H9 (cell line): Measurements from ENCODE around the gene BRCA1. TPM values are rescaled to one million over a fixed set of nuclear protein-coding genes. Genes with fewer than 3 reads are reported as not detected.

Experiments used
- DNase-seq: peaks from one replicate; pipeline ENCODE4 v3.0.0-alpha.2; 2017
- H2AFZ ChIP-seq: one replicate; pipeline ENCODE4 v1.6.1; 2013; ENCODE audit warnings: mild to moderate bottlenecking, low read length, control low read depth, moderate library complexity
- H2AK5ac ChIP-seq: 2 replicates; pipeline ENCODE4 v1.6.1; 2013; ENCODE audit warnings: low read length, control low read depth, mixed read lengths; ENCODE audit not compliant: insufficient read length
- H2BK120ac ChIP-seq: one replicate; pipeline ENCODE4 v1.6.1; 2013; ENCODE audit warnings: low read depth, mild to moderate bottlenecking, low read length, control low read depth, inconsistent platforms; ENCODE audit not compliant: poor library complexity, severe bottlenecking
- H2BK12ac ChIP-seq: 2 replicates; pipeline ENCODE4 v1.6.1; 2013; ENCODE audit warnings: low read length, control low read depth, mixed read lengths, low read depth; ENCODE audit not compliant: insufficient read length
- H2BK15ac ChIP-seq: 2 replicates; pipeline ENCODE4 v1.6.1; 2013; ENCODE audit warnings: low read depth, low read length, control low read depth
- H2BK20ac ChIP-seq: one replicate; pipeline ENCODE4 v1.6.1; 2013; ENCODE audit warnings: low read depth, mild to moderate bottlenecking, low read length, control low read depth, inconsistent platforms; ENCODE audit not compliant: poor library complexity, severe bottlenecking
- H2BK5ac ChIP-seq: 2 replicates; pipeline ENCODE4 v1.6.1; 2013; ENCODE audit warnings: low read length, control low read depth, mixed read lengths; ENCODE audit not compliant: insufficient read length
- H3K14ac ChIP-seq: 2 replicates; pipeline ENCODE4 v1.6.1; 2013; ENCODE audit warnings: low read length, control low read depth; ENCODE audit not compliant: insufficient read depth
- H3K18ac ChIP-seq: 2 replicates; pipeline ENCODE4 v1.6.1; 2013; ENCODE audit warnings: low read depth, mild to moderate bottlenecking, mixed read lengths, low read length, control low read depth; ENCODE audit not compliant: insufficient read length
- H3K23ac ChIP-seq: 2 replicates; pipeline ENCODE4 v1.6.1; 2013; ENCODE audit warnings: low read length, control low read depth, mixed read lengths, low read depth; ENCODE audit not compliant: insufficient read length
- H3K23me2 ChIP-seq: 2 replicates; pipeline ENCODE4 v1.6.1; 2013; ENCODE audit warnings: low read depth, mild to moderate bottlenecking, mixed read lengths, low read length, control low read depth; ENCODE audit not compliant: insufficient read length, poor library complexity, severe bottlenecking
- H3K27ac ChIP-seq: 2 replicates; pipeline ENCODE4 v1.5.1; 2013; ENCODE audit warnings: low read length, control low read depth, mixed read lengths, low read depth; ENCODE audit not compliant: insufficient read length
- H3K27me3 ChIP-seq: 2 replicates; pipeline ENCODE4 v1.6.1; 2013; ENCODE audit warnings: low read length, control low read depth, inconsistent platforms; ENCODE audit not compliant: insufficient read depth
- H3K4ac ChIP-seq: 2 replicates; pipeline ENCODE4 v1.6.1; 2013; ENCODE audit warnings: low read depth, mild to moderate bottlenecking, control low read depth, inconsistent platforms, low read length, moderate library complexity
- H3K4me1 ChIP-seq: 2 replicates; pipeline ENCODE4 v1.6.1; 2013; ENCODE audit warnings: low read length, control low read depth, inconsistent platforms; ENCODE audit not compliant: insufficient read depth
- H3K4me2 ChIP-seq: 2 replicates; pipeline ENCODE4 v1.6.1; 2013; ENCODE audit warnings: low read length, control low read depth, mixed read lengths; ENCODE audit not compliant: insufficient read length, insufficient read depth
- H3K56ac ChIP-seq: 2 replicates; pipeline ENCODE4 v1.6.1; 2013; ENCODE audit warnings: low read depth, mild to moderate bottlenecking, mixed read lengths, low read length, control low read depth; ENCODE audit not compliant: insufficient read length
- H3K79me1 ChIP-seq: 2 replicates; pipeline ENCODE4 v1.6.1; 2013; ENCODE audit warnings: low read depth, mild to moderate bottlenecking, moderate library complexity, low read length, control low read depth, inconsistent platforms; ENCODE audit not compliant: insufficient read depth, poor library complexity, severe bottlenecking
- H3K79me2 ChIP-seq: 2 replicates; pipeline ENCODE4 v1.6.1; 2013; ENCODE audit warnings: low read length, control low read depth, inconsistent platforms; ENCODE audit not compliant: insufficient read depth
- H3K9ac ChIP-seq: 2 replicates; pipeline ENCODE4 v1.6.1; 2013; ENCODE audit warnings: low read length, control low read depth, mixed read lengths; ENCODE audit not compliant: insufficient read length; ENCODE audit errors: extremely low read depth
- H3K9me3 ChIP-seq: one replicate; pipeline ENCODE4 v1.6.1; 2013; ENCODE audit warnings: low read depth, low read length, inconsistent platforms; ENCODE audit not compliant: control insufficient read depth
- H3T11ph ChIP-seq: one replicate; pipeline ENCODE4 v1.6.1; 2013; ENCODE audit warnings: mild to moderate bottlenecking, low read length, control low read depth, inconsistent platforms
- H4K20me1 ChIP-seq: one replicate; pipeline ENCODE4 v1.6.1; 2013; ENCODE audit not compliant: control insufficient read depth, insufficient read length, insufficient read depth
- H4K5ac ChIP-seq: 2 replicates; pipeline ENCODE4 v1.6.1; 2013; ENCODE audit warnings: low read depth, mild to moderate bottlenecking, mixed read lengths, low read length, control low read depth; ENCODE audit not compliant: insufficient read length
- H4K8ac ChIP-seq: replicated peaks from 2 replicates; pipeline ENCODE4 v1.6.1; 2013; ENCODE audit warnings: low read length, control low read depth, mixed read lengths, low read depth; ENCODE audit not compliant: insufficient read length
- H4K91ac ChIP-seq: 2 replicates; pipeline ENCODE4 v1.6.1; 2013; ENCODE audit warnings: low read depth, mild to moderate bottlenecking, moderate library complexity, mixed read lengths, low read length, control low read depth; ENCODE audit not compliant: insufficient read length
- H3K27ac Mint-ChIP-seq, 3 experiments: 2 replicates in 2 of 3; 3 replicates in 1 of 3; pipeline ENCODE4 v1.8.0; 2020 to 2021; ENCODE audit warnings: mixed read lengths in 3 of 3, mild to moderate bottlenecking in 1 of 3, moderate library complexity in 1 of 3
- H3K27me3 Mint-ChIP-seq: 2 replicates; pipeline ENCODE4 v1.8.0; 2021; ENCODE audit warnings: low read depth, mild to moderate bottlenecking, moderate library complexity, mixed read lengths
- H3K36me3 Mint-ChIP-seq, 3 experiments: 2 replicates in 2 of 3; 3 replicates in 1 of 3; pipeline ENCODE4 v1.8.0; 2020 to 2021; ENCODE audit warnings: low read depth in 3 of 3, mixed read lengths in 3 of 3; ENCODE audit not compliant: insufficient read depth in 1 of 3
- H3K4me1 Mint-ChIP-seq, 2 experiments: 2 replicates each; pipeline ENCODE4 v1.8.0; 2020; ENCODE audit warnings: mixed read lengths in 2 of 2
- H3K4me3 Mint-ChIP-seq, 2 experiments: 2 replicates in 1 of 2; 3 replicates in 1 of 2; pipeline ENCODE4 v1.8.0; 2020 to 2021; ENCODE audit warnings: mild to moderate bottlenecking in 2 of 2, mixed read lengths in 2 of 2, moderate library complexity in 1 of 2
- H3K9me3 Mint-ChIP-seq, 2 experiments: 2 replicates in 1 of 2; 3 replicates in 1 of 2; pipeline ENCODE4 v1.8.0; 2020; ENCODE audit warnings: mild to moderate bottlenecking in 2 of 2, mixed read lengths in 2 of 2, moderate library complexity in 1 of 2
- WGBS: extraction: QIAGEN DNeasy Blood & Tissue Kit; methylation state at CpG from one replicate; pipeline ENCODE4 v1.1.7; 2013; ENCODE audit warnings: missing lambda C conversion rate, low lambda C conversion rate, mixed read lengths; ENCODE audit not compliant: insufficient read length; ENCODE audit errors: extremely low coverage; 5-methylcytosine and 5-hydroxymethylcytosine counted together
- total RNA-seq: library from RNA; stranded (reverse); gene quantifications from 2 replicates; pipeline ENCODE4 v1.2.1, GENCODE V29; 2021
- TF ChIP-seq, protein P1 (sequence below): fragments of 200-600 bp; sonication (generic); conservative IDR thresholded peaks from 3 replicates; pipeline ENCODE4 v1.8.0; 2021; ENCODE audit warnings: antibody characterized with exemption, mild to moderate bottlenecking

Gene BRCA1
- total RNA-seq, 1 experiment from 2014 or later: 32.3 TPM

DNA sequence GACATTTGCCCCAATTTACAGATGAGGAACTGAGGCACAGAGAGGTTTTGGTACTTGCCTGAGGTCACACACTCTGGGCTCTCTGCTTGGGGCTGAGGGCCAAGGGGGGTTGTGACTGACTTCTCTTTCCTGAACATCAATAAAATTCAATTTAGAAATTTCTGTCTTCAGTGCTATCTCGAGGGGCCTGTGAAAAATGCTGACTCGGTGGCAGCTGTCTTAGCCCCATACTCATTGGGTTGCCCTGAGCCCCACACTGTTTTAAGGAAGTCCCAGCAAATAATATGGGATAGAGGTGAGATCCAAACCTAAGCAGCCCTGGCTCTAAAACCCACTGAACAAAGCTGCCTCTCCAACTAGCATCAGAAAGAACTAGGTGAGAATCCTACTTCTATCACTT lies 7.0 kb upstream of the BRCA1 start:
- peak overlapping the region in 1 of 3 experiments; percentile 22; a peak in 1 of 7 replicates for H3K27ac Mint-ChIP-seq
- WGBS: no CpG with 5 or more reads among the region's 2 CpGs

More for the DNA sequence above, 7.0 kb upstream of the BRCA1 start:
- Mint-ChIP-seq H3K36me3 (peaks cover 22 to 53% (median 36%) of the 10 kb centered on the region in 3 experiments), H3K4me3 (no peak overlapping the region), H3K27me3 (no peaks in the 10 kb centered on the region), H3K4me1 (no peaks in the 10 kb centered on the region), H3K9me3 (no peaks in the 10 kb centered on the region; a peak in 2 of 5 replicates)
- Histone ChIP-seq H3K4ac (no peak overlapping the region), H2BK12ac (no peak overlapping the region), H4K20me1 (no peaks in the 10 kb centered on the region), H3K14ac (no peak overlapping the region), H3K4me1 (no peaks in the 10 kb centered on the region), H4K8ac (no peak overlapping the region), H3K9me3 (no peaks in the 10 kb centered on the region), H4K5ac (no peak overlapping the region), H3K27me3 (no peaks in the 10 kb centered on the region), H2BK15ac (no peak overlapping the region), H3K27ac (no peak overlapping the region), H2BK120ac (no peak overlapping the region), H2BK5ac (no peak overlapping the region), H2AFZ (no peak overlapping the region), H3K23me2 (no peaks in the 10 kb centered on the region), H3K56ac (no peak overlapping the region), H2AK5ac (no peak overlapping the region), H2BK20ac (no peak overlapping the region), H3T11ph (no peak overlapping the region), H3K9ac (no peak overlapping the region), H3K79me2 (no peaks in the 10 kb centered on the region), H3K79me1 (no peaks in the 10 kb centered on the region), H3K4me2 (no peak overlapping the region), H4K91ac (no peak overlapping the region), H3K18ac (no peak overlapping the region), H3K23ac (no peak overlapping the region)
- no peak for DNase-seq
- TF ChIP-seq, protein P1, sequence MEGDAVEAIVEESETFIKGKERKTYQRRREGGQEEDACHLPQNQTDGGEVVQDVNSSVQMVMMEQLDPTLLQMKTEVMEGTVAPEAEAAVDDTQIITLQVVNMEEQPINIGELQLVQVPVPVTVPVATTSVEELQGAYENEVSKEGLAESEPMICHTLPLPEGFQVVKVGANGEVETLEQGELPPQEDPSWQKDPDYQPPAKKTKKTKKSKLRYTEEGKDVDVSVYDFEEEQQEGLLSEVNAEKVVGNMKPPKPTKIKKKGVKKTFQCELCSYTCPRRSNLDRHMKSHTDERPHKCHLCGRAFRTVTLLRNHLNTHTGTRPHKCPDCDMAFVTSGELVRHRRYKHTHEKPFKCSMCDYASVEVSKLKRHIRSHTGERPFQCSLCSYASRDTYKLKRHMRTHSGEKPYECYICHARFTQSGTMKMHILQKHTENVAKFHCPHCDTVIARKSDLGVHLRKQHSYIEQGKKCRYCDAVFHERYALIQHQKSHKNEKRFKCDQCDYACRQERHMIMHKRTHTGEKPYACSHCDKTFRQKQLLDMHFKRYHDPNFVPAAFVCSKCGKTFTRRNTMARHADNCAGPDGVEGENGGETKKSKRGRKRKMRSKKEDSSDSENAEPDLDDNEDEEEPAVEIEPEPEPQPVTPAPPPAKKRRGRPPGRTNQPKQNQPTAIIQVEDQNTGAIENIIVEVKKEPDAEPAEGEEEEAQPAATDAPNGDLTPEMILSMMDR: no peak
